ENCODE data around the gene PEX6. TPM values are rescaled to one million over a fixed set of nuclear protein-coding genes. Genes with fewer than 3 reads are reported as not detected.
"Not testable (repeated sequence)": the region's sequence is repeated elsewhere in the genome, so short reads cannot be mapped to it uniquely, and the experiment has no call there.

Gene PEX6
- polyA plus RNA-seq, 1 experiment = 6.8 TPM

- CTCF ChIA-PET = interaction anchor here (1.4 kb wide), 1 partner anchor 105 kb away, joined by 4 read pairs; no protein-coding TSS in a partner anchor
Measured at GRCh38 chr6:43005844-43006243, 26.9 kb upstream of the PEX6 start.

GRCh38 chr6:43001843-43002242 lies 22.9 kb upstream of the PEX6 start:
- Histone ChIP-seq H3K4me3 (ENCODE audit: low read depth, low read length) (no peak overlapping the region), H3K27me3 (ENCODE audit: control insufficient read depth, insufficient read depth, low read length) (no peaks in the 10 kb centered on the region), H3K27ac (ENCODE audit: low read depth, low read length) (no peak overlapping the region), H3K9me3 (ENCODE audit: control insufficient read depth, insufficient read depth, low read length) (no peaks in the 10 kb centered on the region; the same call in 1 of the 2 replicates)
- ChIA-PET CTCF (no interaction called here), POLR2A (no interaction called here)
- no peak for TF ChIP-seq CTCF (IDR thresholded peaks at IDR 0.05; ENCODE audit: low read depth, low read length)
- DNase-seq (ENCODE audit: low read depth, low spot score) = no peak

More at GRCh38 chr6:43005844-43006243, 26.9 kb upstream of the PEX6 start:
- Histone ChIP-seq H3K9me3 (ENCODE audit: control insufficient read depth, insufficient read depth, low read length) (no peaks in the 10 kb centered on the region; the same call in 1 of the 2 replicates), H3K27me3 (ENCODE audit: control insufficient read depth, insufficient read depth, low read length) (no peaks in the 10 kb centered on the region), H3K4me3 (ENCODE audit: low read depth, low read length) (no peak overlapping the region), H3K27ac (ENCODE audit: low read depth, low read length) (no peak overlapping the region)
- no peak for DNase-seq (ENCODE audit: low read depth, low spot score)
- no peak for TF ChIP-seq CTCF (IDR thresholded peaks at IDR 0.05; ENCODE audit: low read depth, low read length)
- POLR2A ChIA-PET = interaction anchor here (0.6 to 1.4 kb wide), 2 partner anchors 8 to 188 kb away, joined by 3 to 4 read pairs; partner anchors contain the start of genes KLHDC3 and MEA1

- DNase-seq (ENCODE audit: low read depth, low spot score); H3K4me3 ChIP-seq (ENCODE audit: low read depth, low read length); CTCF ChIA-PET; POLR2A ChIA-PET; H3K27ac ChIP-seq (ENCODE audit: low read depth, low read length); H3K9me3 ChIP-seq (ENCODE audit: control insufficient read depth, insufficient read depth, low read length); H3K27me3 ChIP-seq (ENCODE audit: control insufficient read depth, insufficient read depth, low read length): not testable (repeated sequence)
Measured at GRCh38 chr6:42998205-42998604, 19.2 kb upstream of the PEX6 start.

- Histone ChIP-seq H3K27me3 (ENCODE audit: control insufficient read depth, insufficient read depth, low read length) (no peaks in the 10 kb centered on the region), H3K9me3 (ENCODE audit: control insufficient read depth, insufficient read depth, low read length) (no peaks in the 10 kb centered on the region), H3K27ac (ENCODE audit: low read depth, low read length) (no peak overlapping the region), H3K4me3 (ENCODE audit: low read depth, low read length) (no peak overlapping the region)
- peak; percentile 35 for TF ChIP-seq CTCF (IDR thresholded peaks at IDR 0.05; ENCODE audit: low read depth, low read length)
- CTCF ChIA-PET = interaction anchor here (1.0 to 1.1 kb wide), 4 partner anchors 10 to 67 kb away, joined by 3 to 7 read pairs (median 4); partner anchors contain the start of gene CNPY3
- POLR2A ChIA-PET = no interaction called here
- DNase-seq (ENCODE audit: low read depth, low spot score) = no peak
Measured at GRCh38 chr6:42996513-42996912, 17.5 kb upstream of the PEX6 start.

GRCh38 chr6:42993445-42993844 lies 14.5 kb upstream of the PEX6 start:
- Histone ChIP-seq H3K4me3 (ENCODE audit: low read depth, low read length) (no peak overlapping the region), H3K27ac (ENCODE audit: low read depth, low read length) (no peak overlapping the region), H3K27me3 (ENCODE audit: control insufficient read depth, insufficient read depth, low read length) (no peaks in the 10 kb centered on the region), H3K9me3 (ENCODE audit: control insufficient read depth, insufficient read depth, low read length) (no peaks in the 10 kb centered on the region)
- ChIA-PET POLR2A (no interaction called here), CTCF (no interaction called here)
- no peak for DNase-seq (ENCODE audit: low read depth, low spot score)
- no peak for TF ChIP-seq CTCF (IDR thresholded peaks at IDR 0.05; ENCODE audit: low read depth, low read length)

- ChIA-PET CTCF (no interaction called here), POLR2A (no interaction called here)
- TF ChIP-seq CTCF (IDR thresholded peaks at IDR 0.05; ENCODE audit: low read depth, low read length) = no peak
- no peak for DNase-seq (ENCODE audit: low read depth, low spot score)
- no peaks in the 10 kb centered on the region for H3K9me3 ChIP-seq (ENCODE audit: control insufficient read depth, insufficient read depth, low read length)
- no peak overlapping the region for H3K27ac ChIP-seq (ENCODE audit: low read depth, low read length)
- no peaks in the 10 kb centered on the region for H3K27me3 ChIP-seq (ENCODE audit: control insufficient read depth, insufficient read depth, low read length)
- no peak overlapping the region for H3K4me3 ChIP-seq (ENCODE audit: low read depth, low read length)
Measured at GRCh38 chr6:42989923-42990322, 10.9 kb upstream of the PEX6 start.
